SH-SY5Y (cell line): ENCODE data around the gene CAPN15.

Experiments
- GATA2 ChIP-seq: IDR thresholded peaks from 2 replicates; pipeline ENCODE4 v1.6.1; 2011; ENCODE audit warnings: mild to moderate bottlenecking, low read depth, low read length
- GATA3 ChIP-seq: IDR thresholded peaks from 2 replicates; pipeline ENCODE4 v1.6.1; 2011; ENCODE audit warnings: low read depth, mild to moderate bottlenecking, low read length, moderate library complexity

The CAPN15 gene

GRCh38 chr16:529012-529575 lies 1.6 kb downstream of the CAPN15 start:
- no peak for TF ChIP-seq GATA2
- no peak for TF ChIP-seq GATA3

DNA sequence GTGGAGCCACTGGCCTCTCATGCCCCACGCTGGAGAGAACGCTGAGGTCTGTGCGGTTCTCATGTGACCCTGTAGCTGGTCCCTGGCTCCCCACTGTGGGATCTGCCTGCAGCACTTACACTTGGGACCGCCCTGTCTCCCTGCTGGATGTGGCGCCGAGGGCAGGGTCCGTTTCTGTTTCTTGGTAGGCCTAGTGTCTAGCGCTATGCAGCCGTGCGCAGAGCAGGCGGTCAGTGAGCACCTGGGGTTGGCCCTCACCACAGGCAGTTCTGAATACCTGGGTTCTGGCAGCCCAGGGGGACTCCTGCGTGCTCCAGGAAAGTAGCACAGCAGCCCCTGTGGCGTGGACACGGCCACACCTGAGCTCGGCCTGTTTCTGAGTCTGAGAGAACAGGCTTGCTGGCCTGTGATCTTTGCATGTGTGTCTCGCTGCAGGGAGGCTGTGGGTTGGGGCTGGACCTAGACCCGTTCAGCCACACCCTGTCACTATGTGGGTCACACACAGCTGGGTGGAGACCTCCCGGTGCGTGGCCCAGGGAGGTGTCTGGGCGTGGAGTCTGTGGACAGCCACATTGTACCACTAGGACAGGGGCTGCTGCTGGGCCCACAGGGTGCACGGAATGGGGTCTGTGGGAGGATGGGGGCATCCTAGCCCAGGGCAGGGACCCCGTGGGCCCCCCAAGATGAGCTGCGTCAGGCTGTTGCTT lies 2.8 kb downstream of the CAPN15 start:
- TF ChIP-seq GATA2 (no peak), GATA3 (no peak)

DNA sequence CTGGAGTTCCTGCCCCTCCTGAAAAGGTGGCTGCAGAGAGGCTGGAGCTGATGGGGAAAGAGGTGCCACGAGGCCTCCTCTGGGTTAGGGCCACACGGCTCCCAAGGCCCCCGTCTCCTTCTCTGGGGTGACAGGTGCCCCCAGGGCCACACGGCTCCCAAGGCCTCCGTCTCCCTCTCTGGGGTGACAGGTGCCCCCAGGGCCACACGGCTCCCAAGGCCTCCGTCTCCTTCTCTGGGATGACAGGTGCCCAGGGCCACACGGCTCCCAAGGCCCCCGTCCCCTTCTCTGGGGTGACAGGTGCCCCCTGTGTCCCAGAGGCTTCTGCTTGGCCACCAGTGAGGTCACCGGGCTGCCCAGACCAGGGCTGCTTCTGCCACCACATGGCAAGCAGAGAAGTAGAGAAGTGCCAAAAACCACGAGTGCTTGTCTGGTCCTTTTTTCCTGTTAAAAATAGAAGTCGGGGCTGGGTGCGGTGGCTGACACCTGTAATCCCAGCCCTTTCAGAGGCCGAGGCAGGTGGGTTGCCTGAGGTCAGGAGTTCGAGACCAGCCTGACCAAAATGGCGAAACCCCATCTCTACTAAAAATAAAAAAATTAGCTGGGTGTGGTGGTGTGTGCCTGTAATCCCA lies 4.1 kb downstream of the CAPN15 start:
- TF ChIP-seq GATA3 (no peak), GATA2 (no peak)

DNA sequence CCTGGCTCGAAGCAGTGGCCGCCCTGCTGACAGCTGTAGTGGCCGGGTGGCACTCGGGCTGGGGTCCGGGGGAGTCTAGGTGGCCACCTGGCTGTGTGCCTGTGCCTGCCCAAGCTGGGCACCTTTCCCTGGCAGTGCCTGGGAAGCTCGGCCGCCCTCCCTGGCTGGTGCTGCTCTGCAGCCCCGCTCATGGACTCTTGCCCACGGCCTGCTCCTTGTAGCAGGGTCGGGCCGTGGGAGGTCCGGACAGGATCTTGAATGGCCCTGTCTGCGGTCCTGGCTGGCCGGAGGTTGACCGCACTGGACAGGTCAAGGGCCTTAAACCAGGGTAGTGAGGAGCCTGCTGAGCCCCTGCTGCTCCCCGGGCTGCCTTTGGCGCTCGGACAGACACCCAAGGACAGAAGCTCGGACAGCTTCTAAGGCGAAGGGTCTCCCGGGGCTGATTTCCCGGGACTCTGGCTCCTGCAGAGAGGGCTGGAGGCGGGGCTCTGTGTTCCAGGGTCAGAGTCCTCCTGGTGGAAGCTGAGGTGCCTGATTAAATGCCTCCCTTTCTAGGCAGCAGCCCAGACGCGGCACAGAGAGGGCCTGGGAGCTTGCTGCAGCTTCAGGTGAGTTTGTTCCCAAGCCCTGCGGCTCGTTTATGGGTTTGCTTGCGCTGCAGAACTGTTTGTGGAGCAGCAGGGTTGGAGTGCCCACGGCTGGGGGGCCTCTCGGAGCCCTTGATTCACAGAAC lies 6.0 kb downstream of the CAPN15 start:
- TF ChIP-seq GATA2 (no peak), GATA3 (no peak)

GRCh38 chr16:534135-534534 lies 6.6 kb downstream of the CAPN15 start:
- no peak for TF ChIP-seq GATA2
- TF ChIP-seq GATA3: no peak

DNA sequence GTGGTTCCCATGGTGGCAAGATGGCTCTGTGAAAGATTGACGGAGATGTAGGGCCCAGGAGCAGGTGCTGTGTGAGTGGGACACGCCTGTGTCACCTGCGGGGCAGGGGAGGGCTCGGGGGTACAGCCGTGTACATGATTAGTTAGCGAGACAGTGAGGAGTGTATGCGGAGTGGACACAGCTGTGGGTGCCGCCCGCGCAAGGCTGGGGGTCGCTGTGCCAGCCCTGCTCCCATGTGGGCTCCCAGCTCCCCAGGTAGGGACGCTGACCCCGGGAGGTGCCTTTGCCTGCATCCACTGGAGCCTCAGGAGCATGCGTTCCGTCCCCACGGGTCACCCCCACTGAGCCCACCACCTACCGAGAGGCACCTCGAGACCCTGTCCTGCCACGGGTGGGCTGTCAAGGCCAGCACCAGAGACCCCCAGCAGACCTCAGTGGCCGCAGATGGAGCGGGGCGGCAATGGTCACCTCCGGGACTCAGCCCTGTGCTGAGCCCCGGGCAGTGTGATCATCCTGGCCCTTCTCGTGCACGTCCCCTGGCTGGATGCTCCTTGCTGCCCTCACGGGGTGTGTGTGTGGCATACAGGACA lies 7.4 kb downstream of the CAPN15 start:
- no peak for TF ChIP-seq GATA2
- no peak for TF ChIP-seq GATA3

DNA sequence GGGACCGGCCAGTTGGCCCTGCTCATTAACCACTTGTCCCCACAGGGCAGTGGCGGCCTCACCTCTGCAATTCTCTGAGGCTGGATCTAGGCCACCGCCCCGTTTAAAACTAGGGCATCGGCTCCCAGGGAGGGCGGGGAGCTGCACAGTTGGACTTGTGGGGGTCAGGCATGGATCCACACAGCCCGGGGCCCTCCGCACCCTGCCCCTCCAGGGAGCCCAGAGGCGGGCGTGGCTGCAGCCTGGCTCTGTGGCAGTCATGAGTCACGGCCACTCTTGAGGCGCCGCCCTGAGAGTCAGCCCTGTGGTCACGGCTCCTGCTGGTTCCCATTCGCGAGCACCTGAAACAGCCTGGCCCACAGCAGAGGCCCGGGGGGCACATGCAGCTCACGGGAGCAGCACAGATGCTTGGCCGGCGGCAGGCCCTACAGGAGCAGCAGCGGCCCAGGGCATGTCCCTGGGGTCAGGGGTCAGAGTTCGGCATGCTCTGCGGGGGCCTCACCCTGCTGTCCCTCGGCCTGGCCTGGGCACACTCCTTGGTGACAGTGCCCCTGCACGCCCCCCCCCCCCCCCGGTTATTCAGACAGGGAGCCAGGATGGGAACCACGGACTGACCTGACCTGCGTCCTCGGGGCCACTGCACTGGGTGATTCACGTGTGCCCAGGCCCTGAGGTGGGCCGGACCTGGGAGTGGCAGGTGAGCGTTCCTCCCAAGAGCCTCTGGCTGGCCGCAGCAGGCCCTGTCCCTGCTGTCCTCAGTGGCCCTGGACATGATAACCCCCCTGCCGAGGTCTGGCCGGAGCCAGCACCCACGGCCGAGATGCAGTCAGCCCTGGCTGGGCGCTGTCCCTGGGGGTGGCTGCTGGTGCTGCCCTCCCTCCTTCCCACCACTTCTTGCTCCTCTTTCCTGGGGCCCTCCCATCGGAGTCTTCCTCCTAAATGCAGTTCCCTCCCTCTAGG lies 8.2 kb downstream of the CAPN15 start:
- TF ChIP-seq GATA2 (no peak), GATA3 (no peak)

DNA sequence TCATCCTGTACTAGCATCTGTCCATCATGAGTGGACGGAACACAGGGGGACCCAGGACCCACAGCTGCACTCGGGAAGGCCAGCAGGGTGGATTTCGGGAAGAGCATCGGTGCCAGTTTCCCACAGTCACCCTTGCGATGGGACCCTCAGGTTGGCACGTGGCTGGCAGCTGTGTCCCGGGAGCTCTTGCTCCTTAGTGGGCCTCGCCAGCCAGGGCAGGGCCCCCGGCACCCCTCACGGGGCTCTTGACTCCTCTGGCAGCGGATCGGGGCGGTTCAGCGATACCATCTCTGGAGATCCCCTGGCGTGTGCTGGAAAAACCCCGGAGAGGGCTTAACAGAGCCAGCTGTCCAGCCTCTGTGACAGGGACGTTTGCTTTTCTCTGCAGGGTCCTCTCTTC lies 9.2 kb downstream of the CAPN15 start:
- TF ChIP-seq GATA3 (no peak), GATA2 (no peak)

DNA sequence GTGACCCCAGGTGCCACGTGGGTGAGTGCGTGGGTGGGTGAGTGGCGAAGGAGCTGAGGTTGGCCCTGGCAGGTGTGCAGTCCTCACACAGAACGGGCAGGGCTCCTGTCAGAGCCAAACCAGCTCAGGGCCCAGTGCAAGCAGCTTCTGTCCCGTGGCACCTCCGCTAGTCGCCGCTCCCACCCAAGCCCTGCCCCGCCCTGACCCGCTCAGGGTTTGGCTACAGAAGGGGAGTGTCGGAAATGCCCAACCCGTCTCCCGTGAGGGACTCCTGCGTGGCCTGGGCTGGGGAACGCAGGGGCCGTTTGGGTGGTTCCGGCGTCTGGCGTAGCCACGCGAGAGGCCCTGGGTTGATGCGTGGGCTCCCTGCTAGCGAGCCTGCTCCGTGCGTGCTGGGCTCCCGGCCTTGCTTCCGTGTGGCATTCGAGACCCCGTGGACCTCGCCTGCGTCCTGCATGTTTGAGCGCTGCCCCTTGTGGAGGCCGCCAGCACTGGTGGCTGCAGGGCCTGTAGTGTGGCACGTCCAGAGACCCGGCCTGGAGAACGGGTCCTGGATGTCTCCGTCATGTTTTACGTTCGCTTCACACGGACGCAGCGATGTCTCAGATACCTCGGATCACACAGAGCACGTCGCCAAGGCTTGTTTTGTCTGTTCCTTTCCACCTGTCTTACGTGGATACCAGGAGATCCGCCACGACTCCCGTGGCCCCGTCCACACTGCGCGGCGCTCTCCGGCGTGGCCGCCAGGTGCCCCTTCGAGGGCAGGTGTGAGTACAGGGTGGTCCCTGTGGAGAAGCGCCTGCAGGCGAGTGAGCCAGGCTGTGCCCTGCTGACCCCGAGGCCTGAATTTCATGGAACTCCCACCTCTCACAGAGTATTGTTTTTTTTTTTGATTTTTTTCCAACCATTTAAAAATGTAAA lies 10.2 kb downstream of the CAPN15 start:
- TF ChIP-seq GATA2 (no peak), GATA3 (no peak)

GRCh38 chr16:539901-540530 lies 12.5 kb downstream of the CAPN15 start:
- TF ChIP-seq GATA3: no peak
- TF ChIP-seq GATA2: no peak

- TF ChIP-seq GATA2 (no peak), GATA3 (no peak)
Measured at GRCh38 chr16:540645-541340, 13.3 kb downstream of the CAPN15 start.
